ENCODE results near the gene DCUN1D4.

- TF ChIP-seq, protein P1, sequence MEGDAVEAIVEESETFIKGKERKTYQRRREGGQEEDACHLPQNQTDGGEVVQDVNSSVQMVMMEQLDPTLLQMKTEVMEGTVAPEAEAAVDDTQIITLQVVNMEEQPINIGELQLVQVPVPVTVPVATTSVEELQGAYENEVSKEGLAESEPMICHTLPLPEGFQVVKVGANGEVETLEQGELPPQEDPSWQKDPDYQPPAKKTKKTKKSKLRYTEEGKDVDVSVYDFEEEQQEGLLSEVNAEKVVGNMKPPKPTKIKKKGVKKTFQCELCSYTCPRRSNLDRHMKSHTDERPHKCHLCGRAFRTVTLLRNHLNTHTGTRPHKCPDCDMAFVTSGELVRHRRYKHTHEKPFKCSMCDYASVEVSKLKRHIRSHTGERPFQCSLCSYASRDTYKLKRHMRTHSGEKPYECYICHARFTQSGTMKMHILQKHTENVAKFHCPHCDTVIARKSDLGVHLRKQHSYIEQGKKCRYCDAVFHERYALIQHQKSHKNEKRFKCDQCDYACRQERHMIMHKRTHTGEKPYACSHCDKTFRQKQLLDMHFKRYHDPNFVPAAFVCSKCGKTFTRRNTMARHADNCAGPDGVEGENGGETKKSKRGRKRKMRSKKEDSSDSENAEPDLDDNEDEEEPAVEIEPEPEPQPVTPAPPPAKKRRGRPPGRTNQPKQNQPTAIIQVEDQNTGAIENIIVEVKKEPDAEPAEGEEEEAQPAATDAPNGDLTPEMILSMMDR (IDR thresholded peaks at IDR 0.05), result no peak
- no peak for TF ChIP-seq POLR2A (IDR thresholded peaks at IDR 0.05)
- no peak for TF ChIP-seq EP300 (IDR thresholded peaks at IDR 0.05)
Observed at GRCh38 chr4:51894059-51894645, 51.2 kb downstream of the DCUN1D4 start.

All from tibial nerve (tissue), 4 donors.